Peyer's patch (tissue), 4 donors: ENCODE data around the gene TNFRSF14. TPM values are rescaled to one million over a fixed set of nuclear protein-coding genes. Genes with fewer than 3 reads are reported as not detected.

Source experiments
- DNase-seq, 3 donors: peaks; one replicate each; pipeline ENCODE4 v3.0.0-alpha.2; 2017 to 2019
- H3K27ac ChIP-seq, 4 donors: fragments of 200-600 bp; sonication (generic); one replicate each; pipeline ENCODE4 v1.5.1; 2016 to 2019
- H3K27me3 ChIP-seq, 2 donors: fragments of 200-600 bp; sonication (generic); one replicate each; pipeline ENCODE4 v1.5.1; 2019
- H3K36me3 ChIP-seq, 3 donors: fragments of 200-600 bp; sonication (generic); one replicate each; pipeline ENCODE4 v1.5.1; 2016 to 2019
- H3K4me1 ChIP-seq, 4 donors: fragments of 200-600 bp; sonication (generic); one replicate each; pipeline ENCODE4 v1.5.1; 2016 to 2019
- H3K4me3 ChIP-seq, 4 donors: fragments of 200-600 bp; sonication (generic); 1 replicate in 3 of 4; 2 replicates in 1 of 4; pipeline ENCODE4 v1.5.1; 2016 to 2019; ENCODE audit warnings: mild to moderate bottlenecking in 1 of 4
- H3K9me3 ChIP-seq, 4 donors: fragments of 200-600 bp; sonication (generic); one replicate each; pipeline ENCODE4 v1.5.1; 2016 to 2019; ENCODE audit warnings: mild to moderate bottlenecking in 1 of 4
- POLR2A ChIP-seq, 2 donors: fragments of 450-650 bp; IDR thresholded peaks; one replicate each; pipeline ENCODE4 v1.5.1; 2017; ENCODE audit warnings: antibody characterized with exemption in 2 of 2, mild to moderate bottlenecking in 2 of 2, moderate library complexity in 2 of 2
- total RNA-seq, 4 donors: library from RNA; depleted of rRNA; stranded (reverse); fragments of >200 nt; gene quantifications; one replicate each; pipeline ENCODE4 v1.1.0, GENCODE V29; 2016
- TF ChIP-seq, protein P1 (sequence below), 6 experiments: fragments of 450-650 bp in 4 of 6; fragments of 200-600 bp in 2 of 6; sonication (generic) in 1 of 6; IDR thresholded peaks; one replicate each; pipeline ENCODE4 v1.5.1; 2017 to 2019; ENCODE audit warnings: antibody characterized with exemption in 6 of 6, mild to moderate bottlenecking in 3 of 6, moderate library complexity in 1 of 6

Gene TNFRSF14
- total RNA-seq, 4 donors from 2014 or later: 231 to 532 (median 316) TPM

GRCh38 chr1:2598329-2598931, 42.3 kb downstream of the TNFRSF14 start:
- TF ChIP-seq, protein P1, sequence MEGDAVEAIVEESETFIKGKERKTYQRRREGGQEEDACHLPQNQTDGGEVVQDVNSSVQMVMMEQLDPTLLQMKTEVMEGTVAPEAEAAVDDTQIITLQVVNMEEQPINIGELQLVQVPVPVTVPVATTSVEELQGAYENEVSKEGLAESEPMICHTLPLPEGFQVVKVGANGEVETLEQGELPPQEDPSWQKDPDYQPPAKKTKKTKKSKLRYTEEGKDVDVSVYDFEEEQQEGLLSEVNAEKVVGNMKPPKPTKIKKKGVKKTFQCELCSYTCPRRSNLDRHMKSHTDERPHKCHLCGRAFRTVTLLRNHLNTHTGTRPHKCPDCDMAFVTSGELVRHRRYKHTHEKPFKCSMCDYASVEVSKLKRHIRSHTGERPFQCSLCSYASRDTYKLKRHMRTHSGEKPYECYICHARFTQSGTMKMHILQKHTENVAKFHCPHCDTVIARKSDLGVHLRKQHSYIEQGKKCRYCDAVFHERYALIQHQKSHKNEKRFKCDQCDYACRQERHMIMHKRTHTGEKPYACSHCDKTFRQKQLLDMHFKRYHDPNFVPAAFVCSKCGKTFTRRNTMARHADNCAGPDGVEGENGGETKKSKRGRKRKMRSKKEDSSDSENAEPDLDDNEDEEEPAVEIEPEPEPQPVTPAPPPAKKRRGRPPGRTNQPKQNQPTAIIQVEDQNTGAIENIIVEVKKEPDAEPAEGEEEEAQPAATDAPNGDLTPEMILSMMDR (IDR thresholded peaks at IDR 0.05): no peak
- no peak for TF ChIP-seq POLR2A (IDR thresholded peaks at IDR 0.05)
- Histone ChIP-seq H3K27ac (no peak overlapping the region), H3K4me1 (peaks cover 0 to 8% (median 0%) of the 10 kb centered on the region in 4 donors), H3K9me3 (no peaks in the 10 kb centered on the region), H3K36me3 (no peaks in the 10 kb centered on the region), H3K27me3 (no peaks in the 10 kb centered on the region), H3K4me3 (no peak overlapping the region)
- DNase-seq: no peak

- Histone ChIP-seq H3K4me3 (no peak overlapping the region), H3K4me1 (no peaks in the 10 kb centered on the region), H3K9me3 (no peaks in the 10 kb centered on the region), H3K27me3 (no peaks in the 10 kb centered on the region), H3K36me3 (no peaks in the 10 kb centered on the region), H3K27ac (no peak overlapping the region)
- no peak for TF ChIP-seq POLR2A (IDR thresholded peaks at IDR 0.05)
- TF ChIP-seq, protein P1 (IDR thresholded peaks at IDR 0.05): no peak
- DNase-seq: no peak
These were observed 45.6 kb downstream of the TNFRSF14 start for GRCh38 chr1:2601721-2602303.

DNA sequence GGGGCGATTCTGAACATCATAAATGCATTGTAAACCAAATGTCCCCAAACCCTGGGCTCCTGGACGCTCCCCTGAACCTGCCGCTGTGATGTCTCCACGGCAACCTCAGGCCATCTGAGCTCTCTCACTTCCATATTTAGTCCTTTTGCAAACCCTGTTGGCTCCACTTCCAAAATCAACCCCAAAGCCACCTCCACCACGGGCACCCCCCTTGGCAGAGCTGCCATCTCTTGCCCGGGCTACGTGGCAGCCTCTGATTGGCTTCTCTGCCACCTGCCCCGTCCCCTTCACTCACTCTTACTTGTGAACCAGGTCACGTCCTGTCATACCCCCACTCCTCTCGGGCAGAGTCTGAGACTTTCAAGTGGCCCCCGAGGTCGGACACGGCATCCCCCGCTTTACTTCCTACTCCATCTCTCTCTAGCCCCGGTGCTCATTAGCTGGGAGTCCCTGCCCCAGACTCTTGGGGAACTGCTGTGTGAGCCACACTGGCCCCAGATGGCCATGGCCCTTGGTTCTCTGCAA, 46.2 kb downstream of the TNFRSF14 start:
- TF ChIP-seq, protein P1 (IDR thresholded peaks at IDR 0.05): no peak
- no peak for TF ChIP-seq POLR2A (IDR thresholded peaks at IDR 0.05)
- no peaks in the 10 kb centered on the region for H3K36me3 ChIP-seq
- no peaks in the 10 kb centered on the region for H3K27me3 ChIP-seq
- no peak overlapping the region for H3K4me3 ChIP-seq
- DNase-seq: no peak
- H3K9me3 ChIP-seq: no peaks in the 10 kb centered on the region
- no peaks in the 10 kb centered on the region for H3K4me1 ChIP-seq
- no peak overlapping the region for H3K27ac ChIP-seq

GRCh38 chr1:2602866-2603520, 46.8 kb downstream of the TNFRSF14 start:
- TF ChIP-seq, protein P1 (IDR thresholded peaks at IDR 0.05): no peak
- Histone ChIP-seq H3K4me1 (no peaks in the 10 kb centered on the region), H3K27ac (no peak overlapping the region), H3K4me3 (no peak overlapping the region), H3K9me3 (no peaks in the 10 kb centered on the region), H3K27me3 (no peaks in the 10 kb centered on the region), H3K36me3 (no peaks in the 10 kb centered on the region)
- no peak for DNase-seq

DNA sequence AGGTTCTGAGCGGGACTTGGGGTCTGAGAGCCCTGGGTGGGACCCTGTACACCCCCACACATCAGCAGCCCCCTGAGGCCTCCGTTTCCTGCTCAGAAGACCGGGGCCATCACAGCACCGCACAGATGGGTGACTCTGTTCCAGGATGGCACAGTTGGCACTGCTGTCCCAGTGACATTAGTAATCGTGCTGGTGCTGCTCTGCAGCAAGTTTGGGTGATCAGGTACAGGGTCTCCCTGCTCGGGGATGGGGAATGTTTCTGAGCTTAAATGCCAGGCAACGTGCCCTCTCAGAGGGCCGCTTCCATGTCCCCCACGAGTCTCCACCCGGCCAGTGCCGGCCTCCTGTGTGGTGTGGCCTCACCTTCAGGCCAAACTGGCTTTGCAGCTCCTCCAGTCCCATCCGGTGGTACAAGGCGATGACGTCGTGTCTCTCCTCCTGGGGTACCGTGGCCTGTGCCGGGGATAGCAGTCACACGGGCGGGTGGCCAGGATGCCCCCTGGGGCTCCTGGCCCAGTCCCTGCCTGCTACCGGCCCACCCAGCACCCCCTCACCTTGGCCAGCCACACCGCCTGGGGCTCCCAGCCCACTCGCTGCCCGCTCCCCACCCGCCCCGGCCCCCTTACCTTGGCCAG, 47.5 kb downstream of the TNFRSF14 start:
- no peak for TF ChIP-seq POLR2A (IDR thresholded peaks at IDR 0.05)
- TF ChIP-seq, protein P1 (IDR thresholded peaks at IDR 0.05): no peak
- DNase-seq: peak in 1 of 3 donors; percentile 39

More for the DNA sequence above, 47.5 kb downstream of the TNFRSF14 start:
- Histone ChIP-seq H3K27me3 (no peaks in the 10 kb centered on the region), H3K4me1 (no peaks in the 10 kb centered on the region), H3K36me3 (no peaks in the 10 kb centered on the region), H3K9me3 (no peaks in the 10 kb centered on the region), H3K4me3 (no peak overlapping the region), H3K27ac (no peak overlapping the region)
